H9 (cell line): ENCODE data around the gene TRPM1. TPM values are rescaled to one million over a fixed set of nuclear protein-coding genes. Genes with fewer than 3 reads are reported as not detected.

Experiments used
- DNase-seq: peaks from one replicate; pipeline ENCODE4 v3.0.0-alpha.2; 2017
- H2AFZ ChIP-seq: one replicate; pipeline ENCODE4 v1.6.1; 2013; ENCODE audit warnings: mild to moderate bottlenecking, low read length, control low read depth, moderate library complexity
- H2AK5ac ChIP-seq: 2 replicates; pipeline ENCODE4 v1.6.1; 2013; ENCODE audit warnings: low read length, control low read depth, mixed read lengths; ENCODE audit not compliant: insufficient read length
- H2BK120ac ChIP-seq: one replicate; pipeline ENCODE4 v1.6.1; 2013; ENCODE audit warnings: low read depth, mild to moderate bottlenecking, low read length, control low read depth, inconsistent platforms; ENCODE audit not compliant: poor library complexity, severe bottlenecking
- H2BK12ac ChIP-seq: 2 replicates; pipeline ENCODE4 v1.6.1; 2013; ENCODE audit warnings: low read length, control low read depth, mixed read lengths, low read depth; ENCODE audit not compliant: insufficient read length
- H2BK15ac ChIP-seq: 2 replicates; pipeline ENCODE4 v1.6.1; 2013; ENCODE audit warnings: low read depth, low read length, control low read depth
- H2BK20ac ChIP-seq: one replicate; pipeline ENCODE4 v1.6.1; 2013; ENCODE audit warnings: low read depth, mild to moderate bottlenecking, low read length, control low read depth, inconsistent platforms; ENCODE audit not compliant: poor library complexity, severe bottlenecking
- H2BK5ac ChIP-seq: 2 replicates; pipeline ENCODE4 v1.6.1; 2013; ENCODE audit warnings: low read length, control low read depth, mixed read lengths; ENCODE audit not compliant: insufficient read length
- H3K14ac ChIP-seq: 2 replicates; pipeline ENCODE4 v1.6.1; 2013; ENCODE audit warnings: low read length, control low read depth; ENCODE audit not compliant: insufficient read depth
- H3K18ac ChIP-seq: 2 replicates; pipeline ENCODE4 v1.6.1; 2013; ENCODE audit warnings: low read depth, mild to moderate bottlenecking, mixed read lengths, low read length, control low read depth; ENCODE audit not compliant: insufficient read length
- H3K23ac ChIP-seq: 2 replicates; pipeline ENCODE4 v1.6.1; 2013; ENCODE audit warnings: low read length, control low read depth, mixed read lengths, low read depth; ENCODE audit not compliant: insufficient read length
- H3K23me2 ChIP-seq: 2 replicates; pipeline ENCODE4 v1.6.1; 2013; ENCODE audit warnings: low read depth, mild to moderate bottlenecking, mixed read lengths, low read length, control low read depth; ENCODE audit not compliant: insufficient read length, poor library complexity, severe bottlenecking
- H3K27ac ChIP-seq: 2 replicates; pipeline ENCODE4 v1.5.1; 2013; ENCODE audit warnings: low read length, control low read depth, mixed read lengths, low read depth; ENCODE audit not compliant: insufficient read length
- H3K27me3 ChIP-seq: 2 replicates; pipeline ENCODE4 v1.6.1; 2013; ENCODE audit warnings: low read length, control low read depth, inconsistent platforms; ENCODE audit not compliant: insufficient read depth
- H3K4ac ChIP-seq: 2 replicates; pipeline ENCODE4 v1.6.1; 2013; ENCODE audit warnings: low read depth, mild to moderate bottlenecking, control low read depth, inconsistent platforms, low read length, moderate library complexity
- H3K4me1 ChIP-seq: 2 replicates; pipeline ENCODE4 v1.6.1; 2013; ENCODE audit warnings: low read length, control low read depth, inconsistent platforms; ENCODE audit not compliant: insufficient read depth
- H3K4me2 ChIP-seq: 2 replicates; pipeline ENCODE4 v1.6.1; 2013; ENCODE audit warnings: low read length, control low read depth, mixed read lengths; ENCODE audit not compliant: insufficient read length, insufficient read depth
- H3K56ac ChIP-seq: 2 replicates; pipeline ENCODE4 v1.6.1; 2013; ENCODE audit warnings: low read depth, mild to moderate bottlenecking, mixed read lengths, low read length, control low read depth; ENCODE audit not compliant: insufficient read length
- H3K79me1 ChIP-seq: 2 replicates; pipeline ENCODE4 v1.6.1; 2013; ENCODE audit warnings: low read depth, mild to moderate bottlenecking, moderate library complexity, low read length, control low read depth, inconsistent platforms; ENCODE audit not compliant: insufficient read depth, poor library complexity, severe bottlenecking
- H3K79me2 ChIP-seq: 2 replicates; pipeline ENCODE4 v1.6.1; 2013; ENCODE audit warnings: low read length, control low read depth, inconsistent platforms; ENCODE audit not compliant: insufficient read depth
- H3K9ac ChIP-seq: 2 replicates; pipeline ENCODE4 v1.6.1; 2013; ENCODE audit warnings: low read length, control low read depth, mixed read lengths; ENCODE audit not compliant: insufficient read length; ENCODE audit errors: extremely low read depth
- H3K9me3 ChIP-seq: one replicate; pipeline ENCODE4 v1.6.1; 2013; ENCODE audit warnings: low read depth, low read length, inconsistent platforms; ENCODE audit not compliant: control insufficient read depth
- H3T11ph ChIP-seq: one replicate; pipeline ENCODE4 v1.6.1; 2013; ENCODE audit warnings: mild to moderate bottlenecking, low read length, control low read depth, inconsistent platforms
- H4K20me1 ChIP-seq: one replicate; pipeline ENCODE4 v1.6.1; 2013; ENCODE audit not compliant: control insufficient read depth, insufficient read length, insufficient read depth
- H4K5ac ChIP-seq: 2 replicates; pipeline ENCODE4 v1.6.1; 2013; ENCODE audit warnings: low read depth, mild to moderate bottlenecking, mixed read lengths, low read length, control low read depth; ENCODE audit not compliant: insufficient read length
- H4K8ac ChIP-seq: replicated peaks from 2 replicates; pipeline ENCODE4 v1.6.1; 2013; ENCODE audit warnings: low read length, control low read depth, mixed read lengths, low read depth; ENCODE audit not compliant: insufficient read length
- H4K91ac ChIP-seq: 2 replicates; pipeline ENCODE4 v1.6.1; 2013; ENCODE audit warnings: low read depth, mild to moderate bottlenecking, moderate library complexity, mixed read lengths, low read length, control low read depth; ENCODE audit not compliant: insufficient read length
- H3K27ac Mint-ChIP-seq, 3 experiments: 2 replicates in 2 of 3; 3 replicates in 1 of 3; pipeline ENCODE4 v1.8.0; 2020 to 2021; ENCODE audit warnings: mixed read lengths in 3 of 3, mild to moderate bottlenecking in 1 of 3, moderate library complexity in 1 of 3
- H3K27me3 Mint-ChIP-seq: 2 replicates; pipeline ENCODE4 v1.8.0; 2021; ENCODE audit warnings: low read depth, mild to moderate bottlenecking, moderate library complexity, mixed read lengths
- H3K36me3 Mint-ChIP-seq, 3 experiments: 2 replicates in 2 of 3; 3 replicates in 1 of 3; pipeline ENCODE4 v1.8.0; 2020 to 2021; ENCODE audit warnings: low read depth in 3 of 3, mixed read lengths in 3 of 3; ENCODE audit not compliant: insufficient read depth in 1 of 3
- H3K4me1 Mint-ChIP-seq, 2 experiments: 2 replicates each; pipeline ENCODE4 v1.8.0; 2020; ENCODE audit warnings: mixed read lengths in 2 of 2
- H3K4me3 Mint-ChIP-seq, 2 experiments: 2 replicates in 1 of 2; 3 replicates in 1 of 2; pipeline ENCODE4 v1.8.0; 2020 to 2021; ENCODE audit warnings: mild to moderate bottlenecking in 2 of 2, mixed read lengths in 2 of 2, moderate library complexity in 1 of 2
- H3K9me3 Mint-ChIP-seq, 2 experiments: 2 replicates in 1 of 2; 3 replicates in 1 of 2; pipeline ENCODE4 v1.8.0; 2020; ENCODE audit warnings: mild to moderate bottlenecking in 2 of 2, mixed read lengths in 2 of 2, moderate library complexity in 1 of 2
- WGBS: extraction: QIAGEN DNeasy Blood & Tissue Kit; methylation state at CpG from one replicate; pipeline ENCODE4 v1.1.7; 2013; ENCODE audit warnings: missing lambda C conversion rate, low lambda C conversion rate, mixed read lengths; ENCODE audit not compliant: insufficient read length; ENCODE audit errors: extremely low coverage; 5-methylcytosine and 5-hydroxymethylcytosine counted together
- total RNA-seq: library from RNA; stranded (reverse); gene quantifications from 2 replicates; pipeline ENCODE4 v1.2.1, GENCODE V29; 2021
- TF ChIP-seq, protein P1 (sequence below): fragments of 200-600 bp; sonication (generic); conservative IDR thresholded peaks from 3 replicates; pipeline ENCODE4 v1.8.0; 2021; ENCODE audit warnings: antibody characterized with exemption, mild to moderate bottlenecking

The TRPM1 gene
- total RNA-seq, 1 experiment from 2014 or later = not detected

GRCh38 chr15:30984118-30984517, 117.4 kb downstream of the TRPM1 start:
- Histone ChIP-seq H4K91ac (no peak overlapping the region), H3K4ac (no peak overlapping the region), H2AK5ac (no peak overlapping the region), H2AFZ (no peak overlapping the region), H3K9me3 (no peaks in the 10 kb centered on the region), H3K9ac (no peak overlapping the region), H2BK5ac (no peak overlapping the region), H4K8ac (no peak overlapping the region), H3K18ac (no peak overlapping the region), H4K20me1 (no peaks in the 10 kb centered on the region), H3K27ac (no peak overlapping the region), H2BK120ac (no peak overlapping the region), H3K27me3 (no peaks in the 10 kb centered on the region), H2BK12ac (no peak overlapping the region), H3K23ac (no peak overlapping the region), H3K4me2 (no peak overlapping the region), H3K56ac (no peak overlapping the region), H3K79me1 (no peaks in the 10 kb centered on the region), H3T11ph (no peak overlapping the region), H3K4me1 (no peaks in the 10 kb centered on the region), H3K23me2 (no peaks in the 10 kb centered on the region), H2BK20ac (no peak overlapping the region), H3K79me2 (no peaks in the 10 kb centered on the region), H4K5ac (no peak overlapping the region), H2BK15ac (no peak overlapping the region), H3K14ac (no peak overlapping the region)
- Mint-ChIP-seq H3K27me3 (no peaks in the 10 kb centered on the region), H3K4me3 (no peak overlapping the region), H3K27ac (no peak overlapping the region), H3K9me3 (no peaks in the 10 kb centered on the region), H3K4me1 (peaks cover 0 to 8% of the 10 kb centered on the region in 2 experiments; a peak in 1 of 4 replicates), H3K36me3 (peaks cover 1 to 24% (median 8%) of the 10 kb centered on the region in 3 experiments; a peak in 3 of 7 replicates)
- WGBS = no CpG with 5 or more reads among the region's 3 CpGs
- no peak for DNase-seq
- TF ChIP-seq, protein P1, sequence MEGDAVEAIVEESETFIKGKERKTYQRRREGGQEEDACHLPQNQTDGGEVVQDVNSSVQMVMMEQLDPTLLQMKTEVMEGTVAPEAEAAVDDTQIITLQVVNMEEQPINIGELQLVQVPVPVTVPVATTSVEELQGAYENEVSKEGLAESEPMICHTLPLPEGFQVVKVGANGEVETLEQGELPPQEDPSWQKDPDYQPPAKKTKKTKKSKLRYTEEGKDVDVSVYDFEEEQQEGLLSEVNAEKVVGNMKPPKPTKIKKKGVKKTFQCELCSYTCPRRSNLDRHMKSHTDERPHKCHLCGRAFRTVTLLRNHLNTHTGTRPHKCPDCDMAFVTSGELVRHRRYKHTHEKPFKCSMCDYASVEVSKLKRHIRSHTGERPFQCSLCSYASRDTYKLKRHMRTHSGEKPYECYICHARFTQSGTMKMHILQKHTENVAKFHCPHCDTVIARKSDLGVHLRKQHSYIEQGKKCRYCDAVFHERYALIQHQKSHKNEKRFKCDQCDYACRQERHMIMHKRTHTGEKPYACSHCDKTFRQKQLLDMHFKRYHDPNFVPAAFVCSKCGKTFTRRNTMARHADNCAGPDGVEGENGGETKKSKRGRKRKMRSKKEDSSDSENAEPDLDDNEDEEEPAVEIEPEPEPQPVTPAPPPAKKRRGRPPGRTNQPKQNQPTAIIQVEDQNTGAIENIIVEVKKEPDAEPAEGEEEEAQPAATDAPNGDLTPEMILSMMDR = no peak
